OCI-LY3 (cell line): ENCODE measurements around the gene INSC.

Source experiments
- H2AFZ ChIP-seq: fragments of 200-600, 300-600 bp; shearing (Covaris generic); 2 replicates; pipeline ENCODE4 v1.6.0; 2014; ENCODE audit warnings: antibody characterized with exemption, low read depth, low read length
- H3K27ac ChIP-seq: fragments of 200-600, 300-600 bp; sonication (generic); 2 replicates; pipeline ENCODE4 v1.5.1; 2014; ENCODE audit warnings: mild to moderate bottlenecking, low read length, moderate library complexity, mixed read lengths
- H3K27me3 ChIP-seq: fragments of 200-600, 300-600 bp; sonication (generic); 2 replicates; pipeline ENCODE4 v1.6.1; 2014; ENCODE audit warnings: low read depth, low read length, mixed read lengths
- H3K36me3 ChIP-seq: fragments of 200-600, 300-600 bp; sonication (generic); replicated peaks from 2 replicates; pipeline ENCODE3; 2014; ENCODE audit warnings: low read depth, low read length, mixed read lengths
- H3K4me1 ChIP-seq: fragments of 300-600, 200-600 bp; sonication (generic); 2 replicates; pipeline ENCODE4 v1.6.1; 2014; ENCODE audit warnings: low read length, mixed read lengths
- H3K4me2 ChIP-seq: fragments of 200-600, 300-600 bp; sonication (generic); 2 replicates; pipeline ENCODE4 v1.6.1; 2014; ENCODE audit warnings: low read length, mixed read lengths
- H3K4me3 ChIP-seq: fragments of 300-600, 200-600 bp; sonication (generic); 2 replicates; pipeline ENCODE4 v1.5.1; 2014; ENCODE audit warnings: antibody characterized with exemption, mild to moderate bottlenecking, low read length, moderate library complexity
- H3K79me2 ChIP-seq: fragments of 300-600, 200-600 bp; shearing (Covaris generic); 2 replicates; pipeline ENCODE4 v1.6.1; 2014; ENCODE audit warnings: mild to moderate bottlenecking, low read length, mixed read lengths
- H3K9ac ChIP-seq: fragments of 300-600, 200-600 bp; shearing (Covaris generic); 2 replicates; pipeline ENCODE4 v1.6.0; 2014; ENCODE audit warnings: mild to moderate bottlenecking, low read length, moderate library complexity
- H3K9me3 ChIP-seq: fragments of 200-600, 300-600 bp; shearing (Covaris generic); 2 replicates; pipeline ENCODE4 v1.6.1; 2014; ENCODE audit warnings: low read length, mixed read lengths; ENCODE audit not compliant: insufficient read depth
- H4K20me1 ChIP-seq: fragments of 200-600, 300-600 bp; sonication (generic); 2 replicates; pipeline ENCODE4 v1.6.1; 2016; ENCODE audit warnings: low read length, mixed read lengths; ENCODE audit not compliant: insufficient read depth
- EZH2phosphoT487 ChIP-seq: fragments of 200-600 bp; shearing (Covaris generic); IDR thresholded peaks from 2 replicates; pipeline ENCODE4 v1.6.1; 2018; ENCODE audit warnings: antibody characterized with exemption, mixed run types, low read depth
- TF ChIP-seq, protein P1 (sequence below): fragments of 200-600, 300-600 bp; sonication (generic); IDR thresholded peaks from 2 replicates; pipeline ENCODE4 v1.5.1; 2014; ENCODE audit warnings: antibody characterized with exemption, low read length, low read depth

INSC gene

DNA sequence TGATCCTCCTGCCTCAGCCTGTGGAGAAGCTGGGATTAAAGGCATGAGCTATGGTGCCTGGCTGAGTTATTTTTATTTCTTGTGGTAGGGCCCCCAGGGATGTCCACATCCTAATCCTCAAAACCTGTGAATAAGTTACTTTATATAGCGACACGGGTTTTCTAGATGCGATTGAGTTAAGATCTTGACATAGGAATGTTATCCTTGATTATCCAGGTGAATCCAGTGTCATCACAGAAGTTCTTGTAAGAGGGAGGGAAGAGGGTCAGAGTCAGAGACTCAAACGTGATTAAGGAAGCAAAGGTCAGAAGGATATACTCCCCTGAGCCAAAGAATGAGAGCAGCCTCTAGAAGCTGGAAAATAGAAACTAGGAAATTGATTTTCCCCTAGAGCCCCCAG, 117.8 kb downstream of the INSC start:
- Histone ChIP-seq H3K9me3 (no peaks in the 10 kb centered on the region), H3K36me3 (no peaks in the 10 kb centered on the region), H3K4me1 (peaks cover 8% of the 10 kb centered on the region), H3K4me3 (no peak overlapping the region), H3K4me2 (no peak overlapping the region), H3K79me2 (no peaks in the 10 kb centered on the region), H3K9ac (no peak overlapping the region), H3K27me3 (no peaks in the 10 kb centered on the region), H2AFZ (no peak overlapping the region), H3K27ac (no peak overlapping the region), H4K20me1 (no peaks in the 10 kb centered on the region)
- TF ChIP-seq EZH2phosphoT487, result no peak
- TF ChIP-seq, protein P1, sequence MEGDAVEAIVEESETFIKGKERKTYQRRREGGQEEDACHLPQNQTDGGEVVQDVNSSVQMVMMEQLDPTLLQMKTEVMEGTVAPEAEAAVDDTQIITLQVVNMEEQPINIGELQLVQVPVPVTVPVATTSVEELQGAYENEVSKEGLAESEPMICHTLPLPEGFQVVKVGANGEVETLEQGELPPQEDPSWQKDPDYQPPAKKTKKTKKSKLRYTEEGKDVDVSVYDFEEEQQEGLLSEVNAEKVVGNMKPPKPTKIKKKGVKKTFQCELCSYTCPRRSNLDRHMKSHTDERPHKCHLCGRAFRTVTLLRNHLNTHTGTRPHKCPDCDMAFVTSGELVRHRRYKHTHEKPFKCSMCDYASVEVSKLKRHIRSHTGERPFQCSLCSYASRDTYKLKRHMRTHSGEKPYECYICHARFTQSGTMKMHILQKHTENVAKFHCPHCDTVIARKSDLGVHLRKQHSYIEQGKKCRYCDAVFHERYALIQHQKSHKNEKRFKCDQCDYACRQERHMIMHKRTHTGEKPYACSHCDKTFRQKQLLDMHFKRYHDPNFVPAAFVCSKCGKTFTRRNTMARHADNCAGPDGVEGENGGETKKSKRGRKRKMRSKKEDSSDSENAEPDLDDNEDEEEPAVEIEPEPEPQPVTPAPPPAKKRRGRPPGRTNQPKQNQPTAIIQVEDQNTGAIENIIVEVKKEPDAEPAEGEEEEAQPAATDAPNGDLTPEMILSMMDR, result no peak

DNA sequence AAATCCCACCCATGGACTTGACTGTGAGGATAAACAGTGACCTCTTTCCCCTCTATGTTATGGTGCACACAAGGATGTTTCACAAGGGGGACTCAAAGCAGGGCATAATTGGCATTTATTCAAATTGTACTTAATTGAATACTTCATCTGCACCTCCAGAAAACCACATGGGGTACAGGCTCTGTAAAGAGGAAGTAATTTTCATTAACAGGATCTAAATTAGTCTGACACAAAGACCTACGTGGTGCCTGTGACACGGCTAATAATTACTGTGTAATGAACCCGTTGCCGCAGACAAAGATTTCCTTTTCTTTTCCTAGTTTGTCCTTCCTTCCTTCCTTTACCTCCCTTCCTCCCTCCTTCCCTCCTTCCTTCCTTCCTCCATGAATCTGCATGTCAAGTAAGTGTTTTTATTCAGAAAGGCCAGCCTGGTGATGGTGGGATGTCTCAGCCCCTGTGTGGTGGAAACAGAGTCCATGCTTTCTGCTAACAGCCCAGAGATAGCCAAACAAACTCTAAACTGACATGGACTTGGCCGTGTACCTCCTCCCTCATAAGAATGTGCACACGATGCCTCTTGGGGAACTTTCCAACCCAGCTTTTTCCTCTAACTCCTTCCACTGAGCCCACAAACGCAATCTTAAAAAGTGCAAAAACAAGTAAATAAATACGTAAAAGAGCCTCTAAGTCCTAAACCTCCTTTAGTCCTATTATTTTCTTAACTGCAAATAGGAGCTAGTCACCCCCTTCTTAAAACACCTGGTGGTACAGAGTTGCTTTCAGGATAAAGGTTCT, 118.8 kb downstream of the INSC start:
- H3K36me3 ChIP-seq, result no peaks in the 10 kb centered on the region
- H3K4me2 ChIP-seq, result peak overlapping the region; percentile 39; the same call in 1 of the 2 replicates
- no peaks in the 10 kb centered on the region for H3K79me2 ChIP-seq
- peak overlapping the region; percentile 19; the same call in 1 of the 2 replicates for H2AFZ ChIP-seq
- H3K4me1 ChIP-seq, result peaks cover 8% of the 10 kb centered on the region
- H3K9ac ChIP-seq, result no peak overlapping the region
- H4K20me1 ChIP-seq, result no peaks in the 10 kb centered on the region
- H3K27me3 ChIP-seq, result no peaks in the 10 kb centered on the region
- no peak overlapping the region for H3K27ac ChIP-seq
- no peak overlapping the region for H3K4me3 ChIP-seq
- TF ChIP-seq EZH2phosphoT487, result no peak
- TF ChIP-seq, protein P1, result no peak
- no peaks in the 10 kb centered on the region for H3K9me3 ChIP-seq

DNA sequence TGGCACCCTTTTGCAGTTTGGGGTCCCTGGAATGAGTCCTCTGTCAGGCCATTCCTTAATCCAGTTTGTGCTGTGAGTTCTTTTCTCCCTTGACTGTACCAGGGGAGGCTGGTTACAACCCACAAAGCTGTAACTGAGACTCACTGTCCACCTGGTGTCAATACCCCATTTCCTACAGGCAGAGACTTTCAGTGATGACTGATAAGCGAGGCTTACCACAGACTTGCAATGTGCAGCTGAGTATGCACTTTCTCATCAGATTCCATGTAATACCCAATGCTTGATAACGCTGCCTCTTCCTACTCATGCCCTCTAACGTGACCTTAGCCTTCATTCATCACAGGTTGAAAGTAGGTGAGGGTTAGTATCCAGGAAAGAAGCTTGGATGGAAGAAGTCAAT, 120.1 kb downstream of the INSC start:
- Histone ChIP-seq H3K9ac (no peak overlapping the region), H4K20me1 (no peaks in the 10 kb centered on the region), H3K79me2 (no peaks in the 10 kb centered on the region), H3K4me1 (peaks cover 8% of the 10 kb centered on the region), H3K4me3 (no peak overlapping the region), H2AFZ (no peak overlapping the region), H3K27me3 (no peaks in the 10 kb centered on the region), H3K4me2 (no peak overlapping the region), H3K36me3 (no peaks in the 10 kb centered on the region), H3K27ac (no peak overlapping the region), H3K9me3 (no peaks in the 10 kb centered on the region)
- no peak for TF ChIP-seq EZH2phosphoT487
- TF ChIP-seq, protein P1, result no peak

DNA sequence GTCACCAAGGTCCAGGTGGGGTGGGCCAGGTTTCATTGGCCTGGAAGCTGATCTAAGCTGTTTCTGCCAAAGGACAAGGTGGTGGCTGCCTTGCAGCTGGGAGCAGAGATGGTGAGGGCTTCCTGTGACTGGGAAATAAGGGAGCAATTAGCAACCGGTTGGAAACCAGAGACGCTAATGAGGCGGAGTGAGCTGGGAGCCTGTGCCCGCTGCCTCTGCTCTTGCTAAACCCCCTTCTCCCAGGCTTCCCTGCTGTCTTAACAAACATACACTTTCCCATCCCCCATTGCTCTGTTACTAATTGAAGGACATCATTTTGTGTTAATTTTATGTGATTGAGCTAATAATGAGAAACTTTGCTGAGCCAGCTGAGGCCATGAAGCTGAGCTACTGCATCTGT, 121.8 kb downstream of the INSC start:
- TF ChIP-seq, protein P1, result no peak
- no peak for TF ChIP-seq EZH2phosphoT487
- Histone ChIP-seq H3K27me3 (no peaks in the 10 kb centered on the region), H2AFZ (no peak overlapping the region), H3K9ac (no peak overlapping the region), H3K9me3 (no peaks in the 10 kb centered on the region), H3K4me1 (peaks cover 8% of the 10 kb centered on the region), H3K79me2 (no peaks in the 10 kb centered on the region), H3K36me3 (no peaks in the 10 kb centered on the region), H3K27ac (no peak overlapping the region), H4K20me1 (no peaks in the 10 kb centered on the region), H3K4me2 (no peak overlapping the region), H3K4me3 (no peak overlapping the region)
